HepG2 (cell line): ENCODE measurements around the gene ZSCAN5C. TPM values are rescaled to one million over a fixed set of nuclear protein-coding genes. Genes with fewer than 3 reads are reported as not detected.

ENCODE experiments used
- ATAC-seq: fragments of 200-7000 bp; cut with Tn5 transposase; 3 replicates; pipeline ENCODE4 v1.9.1; 2020; ENCODE audit warnings: mild to moderate bottlenecking, moderate library complexity
- BruUV-seq: library from RNA; stranded (reverse); fragments of 400-500 nt; replicated peaks from 2 replicates; lab custom pipeline; 2021; lab: Mats Ljungman, UMichigan
- CTCF ChIA-PET: fragments of 300-600 bp; formaldehyde crosslinking; extraction: SDS; loops from one replicate; lab custom pipeline; 2021; ENCODE audit warnings: low total read pairs, inconsistent platforms, low intra/inter-chr PET ratio; lab: Yijun Ruan, JAX
- POLR2A ChIA-PET: fragments of 350-600 bp; sonication (Branson Sonifier 250); formaldehyde crosslinking; loops from one replicate; lab custom pipeline; 2020; ENCODE audit warnings: antibody characterized with exemption, inconsistent platforms; lab: Yijun Ruan, JAX
- DNase-seq: peaks from one replicate; pipeline ENCODE4 v3.0.0-alpha.2; 2015; ENCODE audit warnings: low spot score
- FAIRE-seq: peaks from 3 replicates; lab custom pipeline; 2011; peaks lifted over from hg19 to GRCh38; lab: Jason Lieb, UNC
- H2AFZ ChIP-seq: one replicate; pipeline ENCODE4 v1.6.1; 2011; ENCODE audit warnings: low read length, inconsistent platforms
- H3K27ac ChIP-seq: fragments of 300-600 bp; 3 replicates; pipeline ENCODE4 v1.8.0; 2011; ENCODE audit warnings: mixed run types, mild to moderate bottlenecking, mixed read lengths, low read length, inconsistent platforms; ENCODE audit not compliant: insufficient read depth; ENCODE audit errors: extremely low read length
- H3K27me3 ChIP-seq, 2 experiments: fragments of 200-600 bp in 1 of 2; 2 replicates in 1 of 2; 3 replicates in 1 of 2; pipeline versions ENCODE4 v1.6.0 to v1.8.0; 2011; ENCODE audit warnings: low read length in 2 of 2, mild to moderate bottlenecking in 2 of 2, moderate library complexity in 2 of 2, inconsistent platforms in 1 of 2; ENCODE audit not compliant: insufficient read depth in 2 of 2, control insufficient read depth in 1 of 2
- H3K36me3 ChIP-seq, 2 experiments: fragments of 200-600 bp in 1 of 2; replicated peaks in 1 of 2; 2 replicates in 1 of 2; 3 replicates in 1 of 2; pipeline versions ENCODE4 v1.5.1 to v1.8.0; 2011; ENCODE audit warnings: low read length in 2 of 2, inconsistent platforms in 1 of 2; ENCODE audit not compliant: insufficient read depth in 2 of 2, control insufficient read depth in 1 of 2
- H3K4me1 ChIP-seq: 2 replicates; pipeline ENCODE4 v1.5.1; 2012; ENCODE audit warnings: low read length, inconsistent platforms; ENCODE audit not compliant: insufficient read depth
- H3K4me2 ChIP-seq: 2 replicates; pipeline ENCODE4 v1.6.0; 2011; ENCODE audit warnings: low read depth, low read length, inconsistent platforms
- H3K4me3 ChIP-seq, 3 experiments: fragments of 200-600 bp in 1 of 3; sonication (generic), shearing (Covaris generic) in 1 of 3; replicated peaks in 1 of 3; 2 replicates each; pipeline ENCODE4 v1.5.1; 2011 to 2016; ENCODE audit warnings: low read length in 3 of 3, inconsistent platforms in 2 of 3, low read depth in 2 of 3, mild to moderate bottlenecking in 2 of 3, control low read depth in 1 of 3, mixed read lengths in 1 of 3; ENCODE audit not compliant: insufficient read depth in 1 of 3
- H3K79me2 ChIP-seq: one replicate; pipeline ENCODE4 v1.6.1; 2011; ENCODE audit warnings: low read length, inconsistent platforms; ENCODE audit not compliant: insufficient read depth
- H3K9ac ChIP-seq: 2 replicates; pipeline ENCODE4 v1.6.0; 2011; ENCODE audit warnings: mild to moderate bottlenecking, low read depth, low read length, inconsistent platforms; ENCODE audit not compliant: insufficient read depth
- H3K9me3 ChIP-seq: 2 replicates; pipeline ENCODE4 v1.5.1; 2012; ENCODE audit warnings: mild to moderate bottlenecking, low read length
- H4K20me1 ChIP-seq: 2 replicates; pipeline ENCODE4 v1.6.0; 2011; ENCODE audit warnings: inconsistent platforms, mild to moderate bottlenecking, low read length, moderate library complexity; ENCODE audit not compliant: insufficient read depth
- CHD4 ChIP-seq: fragments of 200-600 bp; sonication (generic); IDR thresholded peaks from 2 replicates; pipeline ENCODE4 v1.7.0; 2017; ENCODE audit warnings: mild to moderate bottlenecking, low read length, borderline replicate concordance
- HOXA5 ChIP-seq: sonication (generic); formaldehyde crosslinking; IDR thresholded peaks from 2 replicates; pipeline ENCODE4 v1.4.0; 2020; ENCODE audit warnings: missing genetic modification reagents
- KDM2A ChIP-seq: sonication (generic); formaldehyde crosslinking; IDR thresholded peaks from 2 replicates; pipeline ENCODE4 v1.4.0; 2020; ENCODE audit warnings: low read depth, missing genetic modification reagents, borderline replicate concordance
- KDM3A ChIP-seq: IDR thresholded peaks from 2 replicates; pipeline ENCODE4 v1.6.1; 2018; ENCODE audit warnings: low read depth, missing compliant biosample characterization
- MAF1 ChIP-seq: sonication (generic); formaldehyde crosslinking; IDR thresholded peaks from 2 replicates; pipeline ENCODE4 v1.5.0; 2020; ENCODE audit warnings: missing genetic modification reagents, borderline replicate concordance
- MAFK ChIP-seq, 2 experiments: IDR thresholded peaks in 1 of 2; conservative IDR thresholded peaks in 1 of 2; 2 replicates each; pipeline ENCODE4 v1.6.1; 2011; ENCODE audit warnings: improper control_type of control experiment in 2 of 2, low read length in 2 of 2
- SMARCE1 ChIP-seq: fragments of 450-650 bp; IDR thresholded peaks from 2 replicates; pipeline ENCODE4 v1.6.1; 2017; ENCODE audit warnings: borderline replicate concordance
- SNAPC4 ChIP-seq: sonication (generic); formaldehyde crosslinking; IDR thresholded peaks from 2 replicates; pipeline ENCODE4 v1.4.0; 2020; ENCODE audit warnings: mild to moderate bottlenecking, missing genetic modification reagents
- ZBTB1 ChIP-seq: sonication (generic); formaldehyde crosslinking; IDR thresholded peaks from 2 replicates; pipeline ENCODE4 v1.4.0; 2020; ENCODE audit warnings: missing genetic modification reagents, borderline replicate concordance
- ZNF513 ChIP-seq: sonication (generic); formaldehyde crosslinking; conservative IDR thresholded peaks from 2 replicates; pipeline ENCODE4 v1.5.0; 2020; ENCODE audit warnings: missing genetic modification reagents
- ZNF558 ChIP-seq: sonication (generic); formaldehyde crosslinking; IDR thresholded peaks from 2 replicates; pipeline ENCODE4 v1.9.0; 2022; ENCODE audit warnings: mild to moderate bottlenecking, missing genetic modification reagents, borderline replicate concordance
- ZNF619 ChIP-seq: sonication (generic); formaldehyde crosslinking; IDR thresholded peaks from 2 replicates; pipeline ENCODE4 v1.4.0; 2020; ENCODE audit warnings: mild to moderate bottlenecking, missing genetic modification reagents
- ZNF776 ChIP-seq: sonication (generic); formaldehyde crosslinking; IDR thresholded peaks from 2 replicates; pipeline ENCODE4 v1.4.0; 2020; ENCODE audit warnings: mild to moderate bottlenecking, missing genetic modification reagents
- WGBS: methylation state at CpG from one replicate; pipeline ENCODE4 v1.1.6; 2017; ENCODE audit warnings: low lambda C conversion rate; 5-methylcytosine and 5-hydroxymethylcytosine counted together
- in situ Hi-C: cut with HindIII; loops from 2 replicates; pipeline ENCODE4 v1.10.0; 2017; ENCODE audit warnings: low pct_unique_long_range_greater_than_20kb; ENCODE audit not compliant: extremely low pct_ligation_motif_present
- intact Hi-C: fragments of 100-400 bp; cut with micrococcal nuclease; formaldehyde crosslinking; loops from one replicate; pipeline ENCODE4 v1.10.0; 2022; ENCODE audit not compliant: unreplicated experiment
- polyA plus RNA-seq, 8 experiments: library from polyadenylated mRNA; depleted of rRNA in 3 of 8; stranded (reverse) in 7 of 8; unstranded in 1 of 8; fragments of >200 nt; fragmentation: Illumina TruSeq in 4 of 8; extraction: Trizol in 4 of 8; gene quantifications; 2 replicates each; pipeline versions ENCODE4 v1.2.1 to v1.2.3, GENCODE V29; 2011 to 2016; ENCODE audit warnings: low read depth in 4 of 8, missing spikeins in 1 of 8, mixed read lengths in 1 of 8; ENCODE audit not compliant: insufficient read depth in 1 of 8
- total RNA-seq, 5 experiments: library from RNA; depleted of rRNA; stranded (reverse); fragments of >200 nt; fragmentation: Illumina TruSeq; extraction: Trizol; gene quantifications; 2 replicates each; pipeline ENCODE4 v1.2.3, GENCODE V29; 2016; ENCODE audit warnings: low read depth in 1 of 5
- TF ChIP-seq, protein P1 (sequence below): sonication (generic); formaldehyde crosslinking; conservative IDR thresholded peaks from 2 replicates; pipeline ENCODE4 v1.4.0; 2020; ENCODE audit warnings: mild to moderate bottlenecking, missing genetic modification reagents, moderate library complexity
- TF ChIP-seq, protein P2 (sequence below): sonication (generic); formaldehyde crosslinking; IDR thresholded peaks from 2 replicates; pipeline ENCODE4 v1.4.0; 2020; ENCODE audit warnings: mild to moderate bottlenecking, missing genetic modification reagents

Gene ZSCAN5C
- total and polyA plus RNA-seq, 2 of the 13 experiments (the other 11 are each of a cell fraction or from before 2014, with no cell fraction given): not detected

- Histone ChIP-seq H4K20me1 (no peaks in the 10 kb centered on the region), H3K4me2 (no peak overlapping the region), H3K27ac (no peak overlapping the region), H3K9ac (no peak overlapping the region), H3K4me3 (no peak overlapping the region), H3K36me3 (no peaks in the 10 kb centered on the region), H3K27me3 (peaks cover 0 to 16% of the 10 kb centered on the region in 2 experiments; a peak in 3 of 5 replicates), H3K79me2 (no peaks in the 10 kb centered on the region), H3K4me1 (peaks cover 24% of the 10 kb centered on the region; the same call in 1 of the 2 replicates), H2AFZ (no peak overlapping the region), H3K9me3 (no peaks in the 10 kb centered on the region)
- ATAC-seq: no peak
- POLR2A ChIA-PET: no interaction called here
- in situ Hi-C loops: no loop called here
- FAIRE-seq: no peak
- CTCF ChIA-PET: no interaction called here
- WGBS: 79% methylated on average over 18 of the region's 18 CpGs
- DNase-seq: no peak
- no TSS peak for BruUV-seq
- intact Hi-C loops: no loop called here
- no peak for TF ChIP-seq CHD4
- TF ChIP-seq ZNF513: no peak
- TF ChIP-seq SMARCE1: no peak
- TF ChIP-seq KDM2A (CRISPR knock-in tag): no peak
- no peak for TF ChIP-seq HOXA5 (CRISPR knock-in tag)
- no peak for TF ChIP-seq SNAPC4 (CRISPR knock-in tag)
- TF ChIP-seq ZNF558 (CRISPR knock-in tag): no peak
- TF ChIP-seq ZNF776 (CRISPR knock-in tag): no peak
- TF ChIP-seq, protein P1, sequence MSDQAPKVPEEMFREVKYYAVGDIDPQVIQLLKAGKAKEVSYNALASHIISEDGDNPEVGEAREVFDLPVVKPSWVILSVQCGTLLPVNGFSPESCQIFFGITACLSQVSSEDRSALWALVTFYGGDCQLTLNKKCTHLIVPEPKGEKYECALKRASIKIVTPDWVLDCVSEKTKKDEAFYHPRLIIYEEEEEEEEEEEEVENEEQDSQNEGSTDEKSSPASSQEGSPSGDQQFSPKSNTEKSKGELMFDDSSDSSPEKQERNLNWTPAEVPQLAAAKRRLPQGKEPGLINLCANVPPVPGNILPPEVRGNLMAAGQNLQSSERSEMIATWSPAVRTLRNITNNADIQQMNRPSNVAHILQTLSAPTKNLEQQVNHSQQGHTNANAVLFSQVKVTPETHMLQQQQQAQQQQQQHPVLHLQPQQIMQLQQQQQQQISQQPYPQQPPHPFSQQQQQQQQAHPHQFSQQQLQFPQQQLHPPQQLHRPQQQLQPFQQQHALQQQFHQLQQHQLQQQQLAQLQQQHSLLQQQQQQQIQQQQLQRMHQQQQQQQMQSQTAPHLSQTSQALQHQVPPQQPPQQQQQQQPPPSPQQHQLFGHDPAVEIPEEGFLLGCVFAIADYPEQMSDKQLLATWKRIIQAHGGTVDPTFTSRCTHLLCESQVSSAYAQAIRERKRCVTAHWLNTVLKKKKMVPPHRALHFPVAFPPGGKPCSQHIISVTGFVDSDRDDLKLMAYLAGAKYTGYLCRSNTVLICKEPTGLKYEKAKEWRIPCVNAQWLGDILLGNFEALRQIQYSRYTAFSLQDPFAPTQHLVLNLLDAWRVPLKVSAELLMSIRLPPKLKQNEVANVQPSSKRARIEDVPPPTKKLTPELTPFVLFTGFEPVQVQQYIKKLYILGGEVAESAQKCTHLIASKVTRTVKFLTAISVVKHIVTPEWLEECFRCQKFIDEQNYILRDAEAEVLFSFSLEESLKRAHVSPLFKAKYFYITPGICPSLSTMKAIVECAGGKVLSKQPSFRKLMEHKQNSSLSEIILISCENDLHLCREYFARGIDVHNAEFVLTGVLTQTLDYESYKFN (CRISPR knock-in tag): no peak
- TF ChIP-seq, protein P2, sequence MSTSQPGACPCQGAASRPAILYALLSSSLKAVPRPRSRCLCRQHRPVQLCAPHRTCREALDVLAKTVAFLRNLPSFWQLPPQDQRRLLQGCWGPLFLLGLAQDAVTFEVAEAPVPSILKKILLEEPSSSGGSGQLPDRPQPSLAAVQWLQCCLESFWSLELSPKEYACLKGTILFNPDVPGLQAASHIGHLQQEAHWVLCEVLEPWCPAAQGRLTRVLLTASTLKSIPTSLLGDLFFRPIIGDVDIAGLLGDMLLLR (CRISPR knock-in tag): no peak
- TF ChIP-seq MAFK (conservative IDR thresholded peaks at IDR 0.05 in 1 of 2, IDR thresholded peaks at IDR 0.05 in 1 of 2; ENCODE audit: low read length in 2 of 2): no peak
- no peak for TF ChIP-seq ZBTB1 (CRISPR knock-in tag)
- no peak for TF ChIP-seq KDM3A
- no peak for TF ChIP-seq MAF1
- no peak for TF ChIP-seq ZNF619
Measured at GRCh38 chr19:56176881-56177280, 25.2 kb upstream of the ZSCAN5C start.
